ENCODE measurements around the gene MAN2A2.

MAN2A2 gene

GRCh38 chr15:90876046-90876445 lies 27.1 kb upstream of the MAN2A2 start:
- no peak for TF ChIP-seq CTCF (IDR thresholded peaks at IDR 0.05; ENCODE audit: insufficient read depth, missing control alignments)
- DNase-seq (ENCODE audit: insufficient read length, low spot score) (no peak), FAIRE-seq (no peak)

- FAIRE-seq (no peak), DNase-seq (ENCODE audit: insufficient read length, low spot score) (no peak)
- no peak for TF ChIP-seq CTCF (IDR thresholded peaks at IDR 0.05; ENCODE audit: insufficient read depth, missing control alignments)
These were observed 26.5 kb upstream of the MAN2A2 start for GRCh38 chr15:90876512-90877170.

- no peak for TF ChIP-seq CTCF (IDR thresholded peaks at IDR 0.05; ENCODE audit: insufficient read depth, missing control alignments)
- FAIRE-seq (no peak), DNase-seq (ENCODE audit: insufficient read length, low spot score) (no peak)
These were observed 25.8 kb upstream of the MAN2A2 start for GRCh38 chr15:90877315-90877714.

- TF ChIP-seq CTCF (IDR thresholded peaks at IDR 0.05; ENCODE audit: insufficient read depth, missing control alignments) = no peak
- DNase-seq (ENCODE audit: insufficient read length, low spot score) = no peak
- FAIRE-seq = no peak
These were observed 25.1 kb upstream of the MAN2A2 start for GRCh38 chr15:90877996-90878395.

GRCh38 chr15:90878660-90879059 lies 24.4 kb upstream of the MAN2A2 start:
- DNase-seq (ENCODE audit: insufficient read length, low spot score) (no peak), FAIRE-seq (no peak)
- no peak for TF ChIP-seq CTCF (IDR thresholded peaks at IDR 0.05; ENCODE audit: insufficient read depth, missing control alignments)

GRCh38 chr15:90879730-90880366 lies 23.3 kb upstream of the MAN2A2 start:
- no peak for TF ChIP-seq CTCF (IDR thresholded peaks at IDR 0.05; ENCODE audit: insufficient read depth, missing control alignments)
- DNase-seq (ENCODE audit: insufficient read length, low spot score) (no peak), FAIRE-seq (no peak)

Data from D721Med (cell line).